ENCODE results near the gene GSTM1.

The GSTM1 gene

GRCh38 chr1:109725510-109725909 lies 37.9 kb downstream of the GSTM1 start:
- no peak for TF ChIP-seq CTCF (IDR thresholded peaks at IDR 0.05; ENCODE audit: poor library complexity, severe bottlenecking)
- Histone ChIP-seq H3K4me3 (ENCODE audit: severe bottlenecking) (no peak overlapping the region), H3K27me3 (ENCODE audit: insufficient read depth, poor library complexity, severe bottlenecking) (no peaks in the 10 kb centered on the region), H3K9me3 (ENCODE audit: severe bottlenecking) (no peaks in the 10 kb centered on the region), H3K4me1 (ENCODE audit: insufficient read depth, poor library complexity, severe bottlenecking) (no peaks in the 10 kb centered on the region), H3K36me3 (ENCODE audit: low read depth) (no peaks in the 10 kb centered on the region), H3K27ac (ENCODE audit: poor library complexity, severe bottlenecking) (no peak overlapping the region)
- ATAC-seq (ENCODE audit: low read depth), result no peak
- DNase-seq (ENCODE audit: low spot score), result no peak

- Histone ChIP-seq H3K27ac (ENCODE audit: poor library complexity, severe bottlenecking) (no peak overlapping the region), H3K36me3 (ENCODE audit: low read depth) (no peaks in the 10 kb centered on the region), H3K4me1 (ENCODE audit: insufficient read depth, poor library complexity, severe bottlenecking) (no peaks in the 10 kb centered on the region), H3K9me3 (ENCODE audit: severe bottlenecking) (no peaks in the 10 kb centered on the region), H3K4me3 (ENCODE audit: severe bottlenecking) (no peak overlapping the region), H3K27me3 (ENCODE audit: insufficient read depth, poor library complexity, severe bottlenecking) (no peaks in the 10 kb centered on the region)
- DNase-seq (ENCODE audit: low spot score) (no peak), ATAC-seq (ENCODE audit: low read depth) (no peak)
- no peak for TF ChIP-seq CTCF (IDR thresholded peaks at IDR 0.05; ENCODE audit: poor library complexity, severe bottlenecking)
Measured at GRCh38 chr1:109726007-109726406, 38.4 kb downstream of the GSTM1 start.

- H3K4me1 ChIP-seq (ENCODE audit: insufficient read depth, poor library complexity, severe bottlenecking), result no peaks in the 10 kb centered on the region
Measured at GRCh38 chr1:109726728-109727373, 39.2 kb downstream of the GSTM1 start.

GRCh38 chr1:109728870-109729269 lies 41.3 kb downstream of the GSTM1 start:
- Histone ChIP-seq H3K27me3 (ENCODE audit: insufficient read depth, poor library complexity, severe bottlenecking) (no peaks in the 10 kb centered on the region), H3K4me1 (ENCODE audit: insufficient read depth, poor library complexity, severe bottlenecking) (no peaks in the 10 kb centered on the region), H3K9me3 (ENCODE audit: severe bottlenecking) (no peaks in the 10 kb centered on the region), H3K27ac (ENCODE audit: poor library complexity, severe bottlenecking) (no peak overlapping the region), H3K4me3 (ENCODE audit: severe bottlenecking) (no peak overlapping the region), H3K36me3 (ENCODE audit: low read depth) (no peaks in the 10 kb centered on the region)
- no peak for DNase-seq (ENCODE audit: low spot score)
- ATAC-seq (ENCODE audit: low read depth), result no peak
- no peak for TF ChIP-seq CTCF (IDR thresholded peaks at IDR 0.05; ENCODE audit: poor library complexity, severe bottlenecking)

More at GRCh38 chr1:109726728-109727373, 39.2 kb downstream of the GSTM1 start:
- ATAC-seq (ENCODE audit: low read depth) (no peak), DNase-seq (ENCODE audit: low spot score) (no peak)
- no peaks in the 10 kb centered on the region for H3K9me3 ChIP-seq (ENCODE audit: severe bottlenecking)
- TF ChIP-seq CTCF (IDR thresholded peaks at IDR 0.05; ENCODE audit: poor library complexity, severe bottlenecking), result no peak
- H3K4me3 ChIP-seq (ENCODE audit: severe bottlenecking), result no peak overlapping the region
- H3K27ac ChIP-seq (ENCODE audit: poor library complexity, severe bottlenecking), result no peak overlapping the region
- H3K27me3 ChIP-seq (ENCODE audit: insufficient read depth, poor library complexity, severe bottlenecking), result no peaks in the 10 kb centered on the region
- H3K36me3 ChIP-seq (ENCODE audit: low read depth), result no peaks in the 10 kb centered on the region

- DNase-seq (ENCODE audit: low spot score) (no peak), ATAC-seq (ENCODE audit: low read depth) (no peak)
- no peaks in the 10 kb centered on the region for H3K27me3 ChIP-seq (ENCODE audit: insufficient read depth, poor library complexity, severe bottlenecking)
- H3K27ac ChIP-seq (ENCODE audit: poor library complexity, severe bottlenecking), result no peak overlapping the region
- no peak overlapping the region for H3K4me3 ChIP-seq (ENCODE audit: severe bottlenecking)
- no peaks in the 10 kb centered on the region for H3K36me3 ChIP-seq (ENCODE audit: low read depth)
- TF ChIP-seq CTCF (IDR thresholded peaks at IDR 0.05; ENCODE audit: poor library complexity, severe bottlenecking), result no peak
- H3K9me3 ChIP-seq (ENCODE audit: severe bottlenecking), result no peaks in the 10 kb centered on the region
- no peaks in the 10 kb centered on the region for H3K4me1 ChIP-seq (ENCODE audit: insufficient read depth, poor library complexity, severe bottlenecking)
Measured at GRCh38 chr1:109730666-109731065, 43.0 kb downstream of the GSTM1 start.

All from RWPE2 (cell line).